ENCODE results near the gene DALRD3.

DALRD3 gene

GRCh38 chr3:49017971-49018706, at the start of gene DALRD3:
Gene DALRD3, minus strand, starts transcription at chr3:49018580. Its CDS starts 16 bp downstream, at chr3:49018564.
- peak; percentile 63 for DNase-seq

GRCh38 chr3:49058011-49058410, 39.6 kb upstream of the DALRD3 start:
- DNase-seq = no peak

GRCh38 chr3:49057268-49057667, 38.9 kb upstream of the DALRD3 start:
- no peak for DNase-seq

GRCh38 chr3:49054344-49054862, 36.0 kb upstream of the DALRD3 start:
- no peak for DNase-seq

GRCh38 chr3:49053543-49053942, 35.2 kb upstream of the DALRD3 start:
- no peak for DNase-seq

- no peak for DNase-seq
Measured at GRCh38 chr3:49035281-49035680, 16.9 kb upstream of the DALRD3 start.

- DNase-seq = no peak
Measured at GRCh38 chr3:49034650-49035049, 16.3 kb upstream of the DALRD3 start.

- no peak for DNase-seq
Measured at GRCh38 chr3:49032646-49033304, 14.4 kb upstream of the DALRD3 start.

- DNase-seq = no peak
Measured at GRCh38 chr3:49030321-49030720, 11.9 kb upstream of the DALRD3 start.

- no peak for DNase-seq
Measured at GRCh38 chr3:49029563-49029884, 11.1 kb upstream of the DALRD3 start.

- peak; percentile 81 for DNase-seq
Measured at GRCh38 chr3:49028673-49029562, 10.5 kb upstream of the DALRD3 start, which contains the start of gene IMPDH2. Gene IMPDH2, minus strand, starts transcription at chr3:49029398. Its CDS starts 48 bp downstream, at chr3:49029350.

GRCh38 chr3:49028298-49028672, 9.9 kb upstream of the DALRD3 start:
- DNase-seq = no peak

GRCh38 chr3:49027634-49028033, 9.3 kb upstream of the DALRD3 start:
- DNase-seq = no peak

- DNase-seq = no peak
Measured at GRCh38 chr3:49026536-49026935, 8.2 kb upstream of the DALRD3 start.

- DNase-seq = no peak
Measured at GRCh38 chr3:49025793-49026520, 7.6 kb upstream of the DALRD3 start.

GRCh38 chr3:49025005-49025792, 6.8 kb upstream of the DALRD3 start:
- no peak for DNase-seq

GRCh38 chr3:49024449-49024848, 6.1 kb upstream of the DALRD3 start:
- no peak for DNase-seq

- no peak for DNase-seq
Measured at GRCh38 chr3:49023775-49024174, 5.4 kb upstream of the DALRD3 start.

GRCh38 chr3:49022688-49023171, 4.3 kb upstream of the DALRD3 start:
- no peak for DNase-seq

- DNase-seq = peak; percentile 94
Measured at GRCh38 chr3:49021813-49022687, 3.7 kb upstream of the DALRD3 start, which contains the start of gene NDUFAF3. Gene NDUFAF3, plus strand, starts transcription at chr3:49022121. Its CDS starts 24 bp downstream, at chr3:49022145.
